ENCODE results near the gene TP53. TPM values are rescaled to one million over a fixed set of nuclear protein-coding genes. Genes with fewer than 3 reads are reported as not detected.

TP53 gene
- polyA plus RNA-seq, 1 of the 3 experiments (the other 2 are of a cell fraction): 62.6 TPM

DNA sequence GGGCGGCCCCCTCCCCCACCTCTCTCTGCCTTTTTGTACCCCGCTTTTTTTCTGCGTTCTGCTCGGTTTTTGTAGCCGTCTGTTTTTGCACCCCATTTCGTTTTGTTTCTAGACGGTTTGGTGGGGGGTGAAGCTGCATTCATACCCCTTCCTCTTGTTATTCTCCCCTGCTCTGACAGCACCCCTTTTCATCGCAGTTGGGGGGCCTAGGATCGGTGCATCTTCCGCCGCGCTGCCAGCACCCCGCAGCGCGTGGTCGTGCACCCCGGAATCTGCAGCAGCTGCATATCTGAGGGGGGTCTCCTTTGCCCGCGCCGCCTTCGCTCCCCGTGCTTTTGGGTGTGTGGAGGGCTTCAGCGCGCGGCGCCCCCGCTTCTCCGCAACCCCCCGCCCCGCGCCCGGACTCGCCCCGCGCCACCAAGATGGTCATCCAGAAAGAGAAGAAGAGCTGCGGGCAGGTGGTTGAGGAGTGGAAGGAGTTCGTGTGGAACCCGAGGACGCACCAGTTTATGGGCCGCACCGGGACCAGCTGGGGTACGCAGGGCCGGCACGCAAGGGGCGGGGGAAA, 36.1 kb downstream of the TP53 start:
- Histone ChIP-seq H3K9me3 (no peaks in the 10 kb centered on the region), H3K9me2 (no peaks in the 10 kb centered on the region), H3K79me2 (ENCODE audit: insufficient read depth) (no peaks in the 10 kb centered on the region), H3K4me2 (peak overlapping the region; percentile 82), H4K20me1 (ENCODE audit: insufficient read depth) (no peaks in the 10 kb centered on the region), H3K9ac (no peak overlapping the region), H3K27ac (ENCODE audit: low read depth in 2 of 2, low read length in 1 of 2) (no peak overlapping the region), H3K27me3 (ENCODE audit: insufficient read depth) (peaks cover 25% of the 10 kb centered on the region), H3K4me1 (ENCODE audit: control insufficient read depth in 1 of 2, insufficient read depth in 2 of 2, low read depth in 1 of 2, low read length in 1 of 2) (peaks cover 0 to 7% of the 10 kb centered on the region in 2 experiments; a peak in 1 of 4 replicates), H3F3A (replicated peaks; ENCODE audit: insufficient read depth) (no peaks in the 10 kb centered on the region), H2AFZ (ENCODE audit: low read depth) (peak overlapping the region; percentile 62; the same call in 1 of the 2 replicates), H3K36me3 (replicated peaks in 1 of 2; ENCODE audit: control insufficient read depth in 1 of 2, insufficient read depth in 2 of 2, low read length in 1 of 2) (no peaks in the 10 kb centered on the region), H3K4me3 (ENCODE audit: low read depth in 2 of 2, low read length in 1 of 2) (peak overlapping the region; percentile 47 to 50)
- 0 out of 2 replicates have a peak, but pooled peaks have one; percentile 57 for TF ChIP-seq EZH2phosphoT487 (IDR thresholded peaks at IDR 0.05; ENCODE audit: borderline replicate concordance, low read depth)
- TF ChIP-seq, protein P1, sequence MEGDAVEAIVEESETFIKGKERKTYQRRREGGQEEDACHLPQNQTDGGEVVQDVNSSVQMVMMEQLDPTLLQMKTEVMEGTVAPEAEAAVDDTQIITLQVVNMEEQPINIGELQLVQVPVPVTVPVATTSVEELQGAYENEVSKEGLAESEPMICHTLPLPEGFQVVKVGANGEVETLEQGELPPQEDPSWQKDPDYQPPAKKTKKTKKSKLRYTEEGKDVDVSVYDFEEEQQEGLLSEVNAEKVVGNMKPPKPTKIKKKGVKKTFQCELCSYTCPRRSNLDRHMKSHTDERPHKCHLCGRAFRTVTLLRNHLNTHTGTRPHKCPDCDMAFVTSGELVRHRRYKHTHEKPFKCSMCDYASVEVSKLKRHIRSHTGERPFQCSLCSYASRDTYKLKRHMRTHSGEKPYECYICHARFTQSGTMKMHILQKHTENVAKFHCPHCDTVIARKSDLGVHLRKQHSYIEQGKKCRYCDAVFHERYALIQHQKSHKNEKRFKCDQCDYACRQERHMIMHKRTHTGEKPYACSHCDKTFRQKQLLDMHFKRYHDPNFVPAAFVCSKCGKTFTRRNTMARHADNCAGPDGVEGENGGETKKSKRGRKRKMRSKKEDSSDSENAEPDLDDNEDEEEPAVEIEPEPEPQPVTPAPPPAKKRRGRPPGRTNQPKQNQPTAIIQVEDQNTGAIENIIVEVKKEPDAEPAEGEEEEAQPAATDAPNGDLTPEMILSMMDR (IDR thresholded peaks at IDR 0.05): no peak
- POLR2A ChIA-PET: interaction anchor here (1.2 to 2.8 kb wide), 5 partner anchors 18 to 35 kb away, joined by 3 to 40 read pairs (median 3); partner anchors contain the start of genes SAT2, TP53 and WRAP53
- 4% methylated on average over 36 of the region's 45 CpGs for WGBS (ENCODE audit: low lambda C conversion rate)
- CTCF ChIA-PET: interaction anchor here (0.7 to 6.5 kb wide), 9 partner anchors 8 to 37 kb away, joined by 3 to 55 read pairs (median 4); partner anchors contain the start of genes FXR2, TP53 and WRAP53
- DNase-seq: peak; percentile 49

DNA sequence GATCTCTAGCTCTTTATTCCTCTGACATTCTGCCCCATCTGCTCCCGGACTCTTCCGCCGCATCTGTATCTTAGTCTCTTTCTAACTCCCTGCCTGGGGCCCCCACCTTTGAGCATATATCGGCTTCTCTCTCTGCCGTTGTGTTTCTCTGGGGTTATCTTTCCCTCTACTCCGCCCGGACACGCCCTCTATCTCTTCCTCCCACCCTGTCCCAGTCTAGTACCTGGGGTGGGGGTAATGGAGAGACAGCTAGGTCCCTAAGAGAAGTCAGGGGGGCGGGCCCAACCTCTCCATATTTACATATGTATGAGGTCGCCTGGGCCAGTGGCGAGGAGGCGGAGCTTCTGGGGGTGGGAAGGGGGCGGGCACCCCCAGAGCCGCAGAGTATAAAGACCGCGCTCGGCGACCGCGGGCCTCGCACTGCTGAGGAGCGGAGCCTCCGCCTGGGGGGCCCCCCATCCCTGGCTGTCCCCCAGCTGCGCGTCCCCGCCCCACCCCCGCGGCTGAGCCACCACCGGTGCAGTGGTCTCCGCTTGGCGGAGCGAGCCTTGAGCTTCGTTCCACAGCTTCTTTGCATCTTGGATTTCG, 36.7 kb downstream of the TP53 start, which contains the start of gene ATP1B2:
ATP1B2 (plus strand) TSS at position 418 of the 588 bp plus-strand sequence. CDS start 593 bp downstream, outside the sequence.
- Histone ChIP-seq H3K36me3 (replicated peaks in 1 of 2; ENCODE audit: control insufficient read depth in 1 of 2, insufficient read depth in 2 of 2, low read length in 1 of 2) (no peaks in the 10 kb centered on the region), H3K27me3 (ENCODE audit: insufficient read depth) (peaks cover 25% of the 10 kb centered on the region), H3F3A (replicated peaks; ENCODE audit: insufficient read depth) (no peaks in the 10 kb centered on the region), H3K27ac (ENCODE audit: low read depth in 2 of 2, low read length in 1 of 2) (no peak within 1 kb of the TSS), H3K4me2 (peak within 1 kb of the TSS; percentile 82), H2AFZ (ENCODE audit: low read depth) (peak within 1 kb of the TSS; percentile 62; the same call in 1 of the 2 replicates), H3K9ac (no peak within 1 kb of the TSS), H3K4me1 (ENCODE audit: control insufficient read depth in 1 of 2, insufficient read depth in 2 of 2, low read depth in 1 of 2, low read length in 1 of 2) (peaks cover 0 to 7% of the 10 kb centered on the region in 2 experiments; a peak in 1 of 4 replicates), H3K4me3 (ENCODE audit: low read depth in 2 of 2, low read length in 1 of 2) (peak within 1 kb of the TSS; percentile 47 to 50), H4K20me1 (ENCODE audit: insufficient read depth) (no peaks in the 10 kb centered on the region), H3K79me2 (ENCODE audit: insufficient read depth) (no peaks in the 10 kb centered on the region), H3K9me3 (no peaks in the 10 kb centered on the region), H3K9me2 (no peaks in the 10 kb centered on the region)
- ChIA-PET POLR2A (interaction anchor here (1.0 to 2.8 kb wide), 6 partner anchors 18 to 36 kb away, joined by 3 to 40 read pairs (median 4); partner anchors contain the start of genes SAT2, TP53 and WRAP53), CTCF (interaction anchor here (0.9 to 6.5 kb wide), 8 partner anchors 8 to 37 kb away, joined by 3 to 55 read pairs (median 5); partner anchors contain the start of genes FXR2, TP53 and WRAP53)
- WGBS (ENCODE audit: low lambda C conversion rate): 15% methylated on average over 16 of the region's 34 CpGs
- DNase-seq: peak; percentile 95
- TF ChIP-seq FOSL2 (IDR thresholded peaks at IDR 0.05; ENCODE audit: borderline replicate concordance, low read depth) (no peak), MEF2A (IDR thresholded peaks at IDR 0.05; ENCODE audit: borderline replicate concordance, low read depth) (no peak), RAD21 (IDR thresholded peaks at IDR 0.05; ENCODE audit: low read length) (no peak), FOXJ3 (CRISPR knock-in tag; IDR thresholded peaks at IDR 0.05) (no peak), CHD2 (IDR thresholded peaks at IDR 0.05; ENCODE audit: low read length, partially characterized antibody) (no peak), RCOR1 (IDR thresholded peaks at IDR 0.05; ENCODE audit: low read length) (no peak), YY1 (IDR thresholded peaks at IDR 0.05; ENCODE audit: low read depth) (no peak), RXRA (IDR thresholded peaks at IDR 0.05; ENCODE audit: borderline replicate concordance, low read depth) (no peak), TAF1 (IDR thresholded peaks at IDR 0.05; ENCODE audit: borderline replicate concordance, low read depth, low read length) (no peak), MXI1 (IDR thresholded peaks at IDR 0.05; ENCODE audit: low read depth, low read length) (no peak)
- TF ChIP-seq, protein P2, sequence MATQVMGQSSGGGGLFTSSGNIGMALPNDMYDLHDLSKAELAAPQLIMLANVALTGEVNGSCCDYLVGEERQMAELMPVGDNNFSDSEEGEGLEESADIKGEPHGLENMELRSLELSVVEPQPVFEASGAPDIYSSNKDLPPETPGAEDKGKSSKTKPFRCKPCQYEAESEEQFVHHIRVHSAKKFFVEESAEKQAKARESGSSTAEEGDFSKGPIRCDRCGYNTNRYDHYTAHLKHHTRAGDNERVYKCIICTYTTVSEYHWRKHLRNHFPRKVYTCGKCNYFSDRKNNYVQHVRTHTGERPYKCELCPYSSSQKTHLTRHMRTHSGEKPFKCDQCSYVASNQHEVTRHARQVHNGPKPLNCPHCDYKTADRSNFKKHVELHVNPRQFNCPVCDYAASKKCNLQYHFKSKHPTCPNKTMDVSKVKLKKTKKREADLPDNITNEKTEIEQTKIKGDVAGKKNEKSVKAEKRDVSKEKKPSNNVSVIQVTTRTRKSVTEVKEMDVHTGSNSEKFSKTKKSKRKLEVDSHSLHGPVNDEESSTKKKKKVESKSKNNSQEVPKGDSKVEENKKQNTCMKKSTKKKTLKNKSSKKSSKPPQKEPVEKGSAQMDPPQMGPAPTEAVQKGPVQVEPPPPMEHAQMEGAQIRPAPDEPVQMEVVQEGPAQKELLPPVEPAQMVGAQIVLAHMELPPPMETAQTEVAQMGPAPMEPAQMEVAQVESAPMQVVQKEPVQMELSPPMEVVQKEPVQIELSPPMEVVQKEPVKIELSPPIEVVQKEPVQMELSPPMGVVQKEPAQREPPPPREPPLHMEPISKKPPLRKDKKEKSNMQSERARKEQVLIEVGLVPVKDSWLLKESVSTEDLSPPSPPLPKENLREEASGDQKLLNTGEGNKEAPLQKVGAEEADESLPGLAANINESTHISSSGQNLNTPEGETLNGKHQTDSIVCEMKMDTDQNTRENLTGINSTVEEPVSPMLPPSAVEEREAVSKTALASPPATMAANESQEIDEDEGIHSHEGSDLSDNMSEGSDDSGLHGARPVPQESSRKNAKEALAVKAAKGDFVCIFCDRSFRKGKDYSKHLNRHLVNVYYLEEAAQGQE (IDR thresholded peaks at IDR 0.05; ENCODE audit: low read depth, low read length): no peak
- TF ChIP-seq, protein P3, sequence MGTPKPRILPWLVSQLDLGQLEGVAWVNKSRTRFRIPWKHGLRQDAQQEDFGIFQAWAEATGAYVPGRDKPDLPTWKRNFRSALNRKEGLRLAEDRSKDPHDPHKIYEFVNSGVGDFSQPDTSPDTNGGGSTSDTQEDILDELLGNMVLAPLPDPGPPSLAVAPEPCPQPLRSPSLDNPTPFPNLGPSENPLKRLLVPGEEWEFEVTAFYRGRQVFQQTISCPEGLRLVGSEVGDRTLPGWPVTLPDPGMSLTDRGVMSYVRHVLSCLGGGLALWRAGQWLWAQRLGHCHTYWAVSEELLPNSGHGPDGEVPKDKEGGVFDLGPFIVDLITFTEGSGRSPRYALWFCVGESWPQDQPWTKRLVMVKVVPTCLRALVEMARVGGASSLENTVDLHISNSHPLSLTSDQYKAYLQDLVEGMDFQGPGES (IDR thresholded peaks at IDR 0.05; ENCODE audit: low read depth, low read length): no peak

Data from SK-N-SH (cell line).